Pulmonary artery endothelial cell (primary cell): ENCODE results near the gene CUTA. TPM values are rescaled to one million over a fixed set of nuclear protein-coding genes. Genes with fewer than 3 reads are reported as not detected.

Experiments used
- DNase-seq: peaks from one replicate; pipeline ENCODE4 v3.0.0-alpha.2; 2011; ENCODE audit warnings: low read depth, low spot score
- total RNA-seq: library from RNA; depleted of rRNA; stranded (reverse); fragments of >200 nt; gene quantifications from 2 replicates; pipeline ENCODE4 v1.2.3, GENCODE V29; 2014

The CUTA gene
- total RNA-seq, 1 donor from 2014 or later, result 51.8 TPM

GRCh38 chr6:33439956-33440648, 22.2 kb upstream of the CUTA start:
- DNase-seq, result no peak

DNA sequence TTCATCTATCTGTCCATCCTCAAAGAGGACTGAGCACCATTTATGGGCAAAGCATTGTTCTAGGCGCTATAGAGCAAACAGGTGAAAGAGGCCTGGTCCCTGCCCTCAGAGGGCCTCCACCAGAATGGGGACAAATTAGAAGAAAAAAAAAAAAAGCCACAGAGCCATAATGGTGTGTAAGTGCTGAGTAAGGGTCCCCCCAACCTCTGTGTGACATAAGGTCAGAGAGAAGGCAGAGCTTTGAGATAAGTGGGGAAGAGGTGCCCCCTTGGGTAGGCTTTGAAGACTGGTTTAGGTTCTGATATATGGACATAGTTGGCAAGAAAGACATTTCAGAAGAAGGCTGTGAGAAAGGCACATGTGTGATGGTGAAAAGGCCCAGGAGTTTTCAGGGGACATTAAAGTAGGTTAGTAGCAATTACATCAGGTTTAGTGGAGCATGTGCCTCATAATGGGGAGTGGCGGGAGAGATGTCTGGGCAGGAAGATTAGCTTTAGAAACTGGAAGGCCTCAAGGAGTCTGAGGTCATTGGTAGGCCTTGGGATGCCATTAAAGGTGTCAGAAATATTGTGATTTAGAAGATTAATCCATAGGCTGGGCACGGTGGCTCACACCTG, 21.2 kb upstream of the CUTA start:
- no peak for DNase-seq

- no peak for DNase-seq
Observed at GRCh38 chr6:33437666-33438065, 19.8 kb upstream of the CUTA start.

GRCh38 chr6:33434961-33435360, 17.1 kb upstream of the CUTA start:
- no peak for DNase-seq

GRCh38 chr6:33433544-33434191, 15.8 kb upstream of the CUTA start:
- DNase-seq, result no peak

GRCh38 chr6:33433001-33433543, 15.2 kb upstream of the CUTA start:
- DNase-seq, result no peak

DNA sequence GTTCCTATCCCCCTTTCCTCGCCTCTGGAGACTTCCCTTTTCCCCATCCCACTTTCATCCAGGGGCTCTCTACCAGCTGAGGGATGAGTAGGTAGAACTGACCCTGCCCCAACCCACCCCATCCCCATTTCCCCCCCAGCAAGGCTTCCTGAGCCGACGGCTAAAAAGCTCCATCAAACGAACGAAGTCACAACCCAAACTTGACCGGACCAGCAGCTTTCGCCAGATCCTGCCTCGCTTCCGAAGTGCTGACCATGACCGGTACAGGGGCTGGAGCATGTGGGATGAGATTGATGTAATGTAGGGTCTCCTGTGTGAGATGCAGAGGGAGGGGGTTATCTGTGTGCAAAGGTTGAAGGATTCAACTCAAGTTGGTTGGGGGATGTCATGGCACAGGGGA, 14.6 kb upstream of the CUTA start:
- no peak for DNase-seq

- no peak for DNase-seq
Observed at GRCh38 chr6:33431880-33432541, 14.1 kb upstream of the CUTA start.

DNA sequence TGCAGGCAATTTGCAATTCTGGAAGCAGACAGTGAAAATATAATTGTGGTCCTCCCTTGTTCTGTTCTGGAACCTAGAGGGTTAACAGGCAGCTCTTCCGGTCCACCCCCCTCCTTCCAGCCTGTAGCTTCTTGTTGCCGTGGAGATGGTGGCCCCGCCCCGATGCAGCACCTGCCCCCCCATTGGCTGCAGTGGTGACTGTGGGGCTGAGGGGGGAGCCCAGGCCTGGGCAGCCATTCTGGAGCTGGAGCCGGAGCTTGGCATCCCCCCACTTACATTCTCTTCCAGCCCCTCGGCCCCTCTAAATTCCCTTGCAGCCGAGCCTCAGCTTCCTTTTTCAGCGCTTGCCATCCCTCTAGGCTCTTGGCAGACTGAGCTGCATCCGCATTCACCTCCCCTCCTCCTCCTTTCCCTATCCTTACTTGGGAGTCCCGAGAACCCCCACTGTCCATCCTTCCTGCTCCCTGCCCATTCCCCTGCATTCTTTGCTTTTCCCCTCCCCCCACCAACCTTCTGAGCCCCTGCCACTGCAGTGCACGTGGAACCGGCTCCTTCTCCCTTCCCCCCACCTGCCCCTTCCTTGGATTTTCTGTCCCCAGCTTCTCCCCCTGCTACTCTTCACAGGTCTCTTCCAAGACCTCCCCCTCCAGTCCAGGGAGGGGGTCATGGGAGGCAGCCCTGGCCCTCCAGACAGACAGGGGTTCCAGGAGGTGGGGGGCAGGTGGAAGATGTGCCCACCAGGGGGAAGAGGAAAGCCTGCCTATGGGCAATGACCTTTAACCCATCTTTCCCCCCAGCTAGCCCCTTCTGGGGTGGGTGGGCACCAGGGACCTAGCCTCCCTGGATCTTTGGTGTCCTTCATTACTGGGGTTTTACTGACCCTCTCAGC, 13.3 kb upstream of the CUTA start:
- DNase-seq, result no peak

GRCh38 chr6:33430334-33430733, 12.4 kb upstream of the CUTA start:
- no peak for DNase-seq

DNA sequence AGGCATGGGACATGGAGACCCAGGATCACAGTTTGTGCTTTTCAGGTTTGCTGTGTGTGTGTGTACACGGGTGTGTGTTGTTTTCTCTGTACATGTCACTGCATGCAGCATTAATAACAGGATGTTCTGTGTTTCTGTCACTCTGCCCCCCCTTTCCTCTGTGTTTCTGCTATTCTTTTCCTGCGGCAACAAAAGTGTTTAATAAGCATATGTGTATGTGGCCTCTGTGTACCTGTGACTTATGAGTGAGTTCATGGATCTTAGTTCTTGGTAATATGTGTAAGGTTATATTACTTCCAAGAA, 11.8 kb upstream of the CUTA start:
- no peak for DNase-seq

- no peak for DNase-seq
Observed at GRCh38 chr6:33428966-33429749, 11.3 kb upstream of the CUTA start.

DNA sequence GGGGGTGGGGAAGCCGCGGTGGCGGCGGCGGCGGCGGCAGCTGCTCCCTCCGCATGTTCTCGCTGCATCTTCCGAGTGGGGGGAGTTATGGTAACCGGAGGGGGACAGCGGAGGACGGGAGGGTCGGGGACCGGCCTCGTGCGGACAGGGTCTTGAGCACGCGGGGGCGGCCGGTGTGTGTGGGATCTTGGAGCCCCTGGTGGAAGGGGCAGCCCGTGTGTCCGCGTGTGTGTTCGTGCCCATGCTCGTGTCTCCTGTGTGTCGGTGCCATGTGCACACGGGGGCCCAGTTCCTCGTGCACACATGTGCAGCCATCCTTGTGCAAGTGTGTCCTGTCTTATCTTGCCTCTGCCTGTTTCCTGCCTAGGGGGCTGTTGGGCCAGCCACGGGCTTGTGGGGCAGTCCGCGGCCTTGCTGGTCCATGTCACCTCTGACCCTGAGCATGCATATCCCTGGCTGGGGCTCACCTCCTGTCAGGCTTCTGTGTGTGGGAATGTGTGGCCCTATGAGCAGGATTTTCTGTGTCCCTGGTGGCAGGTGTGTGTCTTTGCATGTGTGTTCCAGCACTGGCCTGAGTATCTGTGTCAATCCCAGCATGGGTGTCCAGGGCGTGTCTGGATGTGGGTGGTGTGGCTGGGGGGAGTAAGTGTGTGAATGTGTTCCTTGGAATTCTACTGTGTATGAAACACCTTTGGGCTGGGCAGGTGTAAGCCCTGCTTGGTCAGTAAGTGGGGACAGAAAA, 10.5 kb upstream of the CUTA start:
- DNase-seq, result no peak

GRCh38 chr6:33427585-33428223, 9.8 kb upstream of the CUTA start:
- no peak for DNase-seq

DNA sequence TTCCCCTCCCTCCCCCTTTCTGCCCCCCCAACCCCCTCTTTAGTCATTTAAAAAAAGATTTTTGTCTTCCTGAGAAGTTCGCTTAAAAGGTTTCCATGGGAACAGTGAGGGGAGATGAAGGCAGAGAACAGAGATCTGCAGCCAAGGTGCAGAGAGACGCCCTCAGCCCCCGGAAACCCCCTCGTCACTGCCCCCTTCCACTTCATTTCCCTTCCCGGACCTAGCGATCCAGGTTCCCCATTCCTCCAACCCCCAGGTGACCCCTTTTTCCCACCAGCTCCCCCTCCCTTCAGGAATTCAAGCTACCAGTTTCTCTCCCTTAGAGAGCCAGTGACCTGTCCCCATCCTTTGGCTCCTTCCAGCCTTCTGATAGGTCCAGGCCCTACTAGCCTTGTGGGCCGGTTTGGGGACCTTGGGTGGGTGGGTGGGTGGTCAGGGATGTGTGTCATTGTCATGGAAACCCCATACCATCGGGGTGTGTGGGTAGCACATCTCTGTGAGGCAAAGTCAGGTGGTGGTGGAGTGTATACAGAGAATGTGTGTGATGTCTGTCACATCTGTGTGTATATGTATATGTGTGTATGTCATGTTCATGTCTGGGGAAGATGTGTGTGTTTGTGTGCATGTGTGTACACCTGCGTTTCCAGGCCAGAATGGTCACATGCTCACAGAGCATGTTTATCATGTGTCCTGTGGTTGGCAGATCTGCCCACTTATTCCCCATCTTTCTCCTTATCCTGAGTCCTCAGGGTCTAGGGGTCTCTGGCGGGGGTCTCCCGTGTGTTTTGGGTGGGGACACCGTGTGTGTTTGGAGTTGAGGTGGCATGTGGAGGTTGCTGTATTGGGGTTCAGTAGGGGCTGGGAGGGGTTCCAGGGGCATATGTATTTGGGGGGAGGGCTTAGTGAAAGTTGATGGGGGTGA, 8.9 kb upstream of the CUTA start:
- DNase-seq, result no peak

- peak; percentile 43 for DNase-seq
Observed at GRCh38 chr6:33425668-33426577, 8.0 kb upstream of the CUTA start.
